A549 treated with Hydrocortisone at 1 μM for 4 hours (cell line): ENCODE results near the gene DNAI4. TPM values are rescaled to one million over a fixed set of nuclear protein-coding genes. Genes with fewer than 3 reads are reported as not detected.

Experiments
- total RNA-seq: library from RNA; stranded (reverse); fragments of 200-300 nt; extraction: Qiagen RNA extraction; gene quantifications from 5 replicates; pipeline ENCODE4 v1.2.3, GENCODE V29; 2022

Gene DNAI4
- total RNA-seq, result 0.17 to 3.0 TPM (median 1.1 TPM) in 5 replicates

GRCh38 chr1:66924756-66925557 is at the start of gene DNAI4, which contains the start of gene MIER1:
Gene DNAI4, minus strand, starts transcription at chr1:66924856. Its CDS starts 25 bp downstream, at chr1:66924831.
Gene MIER1, plus strand, starts transcription at chr1:66924990. Its CDS starts 39 bp downstream, at chr1:66925029.

Other genes starting within 250 kb of the DNAI4 start
- gene DYNLT5, start 172.4 kb downstream of the DNAI4 start, total RNA-seq, result not detected in 5 replicates
- gene INSL5, start 123.6 kb downstream of the DNAI4 start, total RNA-seq, result not detected in 5 replicates
- gene MIER1, start 134 bp upstream of the DNAI4 start, total RNA-seq, result 7.8 to 13.2 TPM (median 9.9 TPM) in 5 replicates
- 7.0 to 10.3 TPM (median 7.6 TPM) in 5 replicates for gene SLC35D1, start 129.3 kb upstream of the DNAI4 start, total RNA-seq
- gene C1orf141, start 210.1 kb upstream of the DNAI4 start, total RNA-seq, result not detected in 5 replicates
- not detected in 5 replicates for gene IL23R, start 241.6 kb upstream of the DNAI4 start, total RNA-seq